GM18498 (cell line): Measurements from ENCODE around the gene MCM9.

Source experiments
- ATAC-seq: cut with Tn5 transposase; IDR thresholded peaks from one replicate; pipeline ENCODE4 v1.9.1; 2021; ENCODE audit warnings: mild to moderate bottlenecking, moderate library complexity; ENCODE audit not compliant: unreplicated experiment

MCM9 gene

DNA sequence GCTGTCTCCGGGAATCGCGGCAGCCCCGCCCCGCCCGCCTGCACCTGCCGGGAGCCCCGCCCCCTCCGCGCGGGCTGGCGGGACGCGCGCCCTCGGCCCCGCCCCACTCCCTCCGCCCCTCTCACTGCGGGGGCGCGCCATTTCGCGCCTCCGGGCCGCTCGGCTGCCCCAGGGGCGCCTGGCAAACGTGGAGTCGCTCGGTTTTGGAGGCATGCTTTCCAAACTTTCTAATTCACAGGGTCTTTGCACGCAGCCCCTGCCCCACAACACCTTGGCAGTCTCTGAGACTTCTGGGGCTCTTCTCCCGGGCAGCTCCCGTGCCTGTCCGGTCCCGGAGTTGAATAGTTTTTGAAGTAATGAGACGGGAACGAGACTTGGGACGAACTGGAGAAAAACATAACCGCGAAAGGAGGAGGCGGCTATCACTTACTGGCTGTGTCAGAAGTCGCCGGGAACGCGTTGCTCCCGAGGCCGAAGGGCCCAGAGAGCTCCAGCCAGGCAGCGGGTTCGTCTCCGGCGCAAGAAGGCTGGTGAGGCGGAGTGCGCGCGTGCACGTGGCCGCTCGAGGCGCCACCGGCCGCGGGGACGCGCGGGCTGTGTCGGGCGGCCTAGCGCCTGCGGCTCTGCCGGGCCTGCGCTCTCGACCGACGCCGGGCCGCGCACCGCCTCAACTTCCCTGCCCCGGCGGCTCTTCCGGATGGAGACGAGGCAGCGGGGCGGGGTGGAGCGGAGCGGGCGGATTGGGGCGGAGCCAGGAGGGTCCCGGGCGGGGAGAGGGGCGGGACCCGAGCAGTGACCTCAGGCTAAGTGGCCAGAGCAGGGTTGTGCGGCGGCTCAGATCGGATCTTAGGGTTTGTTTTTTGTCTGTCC is at the start of gene MCM9:
TSS of gene MCM9 (minus strand) at position 699 of the 870 bp plus-strand sequence. CDS start 3,436 bp downstream, outside the sequence.
- peak; percentile 97 for ATAC-seq

DNA sequence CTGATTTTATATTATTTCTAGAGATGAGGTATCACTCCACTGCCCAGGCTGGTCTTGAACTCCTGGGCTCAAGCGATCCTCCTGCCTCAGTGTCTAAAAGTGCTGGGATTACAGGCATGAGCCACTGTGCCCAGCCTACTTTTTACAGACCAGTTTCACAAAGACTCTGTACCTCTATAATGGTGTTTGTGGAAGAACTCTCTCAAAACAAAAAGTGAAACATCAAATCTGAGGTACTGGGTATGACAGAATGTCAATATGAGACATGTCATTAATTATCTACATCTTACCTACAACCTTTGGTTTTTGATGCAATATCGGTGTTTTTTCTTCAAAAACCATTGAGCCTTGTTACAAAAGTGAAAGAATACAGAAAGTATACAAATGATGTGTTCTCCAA is 49.4 kb upstream of the MCM9 start:
- no peak for ATAC-seq

DNA sequence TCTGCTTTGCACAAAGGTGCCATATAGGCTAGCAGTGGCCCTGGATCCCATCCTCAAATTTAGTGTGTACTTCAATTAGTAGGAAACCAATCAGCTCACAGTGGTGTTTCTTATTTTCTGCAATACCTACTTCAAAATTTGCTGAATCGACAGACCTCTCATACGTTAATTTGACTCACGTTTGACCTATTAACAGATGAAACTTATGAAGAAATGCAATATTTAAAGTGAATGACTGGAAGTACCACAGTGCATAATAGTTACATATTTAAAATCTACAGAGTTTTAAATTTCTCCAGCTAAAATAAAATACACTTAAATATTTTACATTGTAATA is 47.6 kb upstream of the MCM9 start:
- ATAC-seq = no peak

DNA sequence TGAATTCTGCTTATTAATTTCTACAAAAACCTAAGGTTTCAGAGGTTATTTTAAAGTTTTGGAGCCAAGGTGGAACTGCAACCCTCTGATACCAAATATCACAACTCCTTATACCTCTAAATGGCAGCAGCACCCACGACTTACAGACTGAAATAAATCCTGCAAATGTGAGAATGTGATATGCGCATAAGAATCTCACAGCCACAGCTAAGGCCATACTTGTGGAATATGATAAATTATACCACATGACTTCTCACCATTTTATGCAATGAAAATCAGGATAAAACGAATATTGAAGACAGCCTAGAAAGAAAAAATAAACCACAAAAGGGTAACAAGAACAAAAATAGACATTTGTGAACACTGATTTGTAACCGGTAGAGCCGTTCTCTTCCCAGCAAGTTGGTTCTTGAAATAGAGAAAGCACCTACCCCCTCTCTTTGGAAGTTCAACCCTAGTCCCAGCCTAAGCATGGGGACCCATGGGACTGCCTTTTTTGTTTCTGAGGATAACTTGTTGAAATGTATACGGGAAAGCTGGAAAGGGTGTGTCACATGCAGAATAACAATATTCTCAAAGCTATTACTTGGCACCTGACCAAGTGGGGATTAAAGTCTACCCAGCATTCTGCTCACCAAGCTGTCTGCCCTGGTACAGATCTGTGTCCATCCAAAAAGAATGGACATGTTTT is 47.1 kb upstream of the MCM9 start:
- ATAC-seq = no peak

DNA sequence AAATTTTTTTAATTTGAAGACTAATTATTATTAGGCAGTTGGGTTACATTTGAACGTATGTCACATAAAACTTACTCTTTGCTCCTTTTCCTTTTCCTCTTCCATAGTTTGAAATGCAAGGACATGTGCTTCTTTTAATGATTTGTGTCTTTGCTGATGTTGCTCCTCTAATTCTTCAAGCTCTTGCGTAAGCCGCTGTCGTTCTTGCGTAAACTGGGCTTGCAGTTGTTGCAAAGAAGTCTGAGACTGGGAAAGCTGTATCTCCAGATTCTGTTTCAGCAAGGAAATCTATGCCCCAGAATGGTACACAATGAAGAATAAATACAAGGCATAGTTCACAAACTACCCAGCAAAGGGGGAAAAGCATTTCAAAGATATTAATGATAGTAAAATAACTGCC is 45.1 kb upstream of the MCM9 start:
- ATAC-seq = no peak

DNA sequence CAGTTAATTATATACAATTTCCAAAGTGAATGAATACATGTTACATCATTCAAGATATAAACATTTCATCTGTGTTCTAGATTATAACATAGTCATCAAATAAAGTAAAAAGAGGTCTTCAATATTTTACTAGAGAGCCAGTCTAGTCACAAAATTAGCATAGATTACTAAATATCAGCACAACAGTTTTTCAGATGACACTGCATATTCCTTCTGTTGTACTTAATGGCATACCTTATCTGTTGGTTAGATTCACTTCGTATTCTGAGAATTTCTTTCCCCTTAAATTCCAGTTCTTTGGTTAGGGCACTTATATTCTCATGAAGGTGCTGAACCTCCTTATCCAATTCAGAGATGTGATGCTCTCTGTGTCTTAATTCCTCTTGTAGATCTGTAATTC is 39.8 kb upstream of the MCM9 start:
- ATAC-seq = no peak

DNA sequence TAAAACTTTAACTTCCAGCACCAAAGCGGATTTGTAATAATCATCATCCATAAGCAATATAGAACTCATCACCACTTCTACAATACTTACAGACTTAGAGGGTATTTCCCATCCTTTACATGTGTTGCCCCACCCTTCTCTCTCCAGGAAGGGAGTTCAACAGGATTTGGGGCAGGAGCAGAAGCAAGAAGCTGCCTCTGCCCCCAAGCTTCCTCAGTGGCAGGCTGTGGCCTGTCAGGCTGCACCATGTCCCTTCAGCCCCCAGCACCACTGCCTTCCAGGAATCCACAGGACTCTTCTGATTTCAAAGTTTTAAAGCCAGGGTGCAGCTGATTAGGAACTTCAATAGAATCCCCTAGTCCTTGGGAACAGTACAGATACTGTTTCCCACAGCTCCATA is 36.7 kb upstream of the MCM9 start:
- no peak for ATAC-seq

DNA sequence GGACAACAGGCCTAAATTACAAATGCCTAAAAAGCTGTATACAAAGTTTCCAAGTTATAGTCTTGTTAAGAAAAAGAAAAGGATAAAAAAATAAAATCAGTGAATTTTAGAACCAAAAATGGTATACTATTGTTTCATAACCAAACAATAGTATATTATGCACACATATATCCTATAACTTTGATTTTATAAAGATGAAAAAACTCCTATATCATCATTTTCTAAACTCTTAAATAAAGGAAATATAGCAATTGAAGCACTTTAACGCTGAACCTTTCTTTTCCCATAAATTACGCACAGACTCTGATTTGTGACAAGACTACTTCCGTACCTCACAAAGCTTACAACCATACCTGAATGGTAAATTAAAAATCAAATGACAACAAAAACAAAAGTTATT is 35.9 kb upstream of the MCM9 start:
- ATAC-seq = no peak

DNA sequence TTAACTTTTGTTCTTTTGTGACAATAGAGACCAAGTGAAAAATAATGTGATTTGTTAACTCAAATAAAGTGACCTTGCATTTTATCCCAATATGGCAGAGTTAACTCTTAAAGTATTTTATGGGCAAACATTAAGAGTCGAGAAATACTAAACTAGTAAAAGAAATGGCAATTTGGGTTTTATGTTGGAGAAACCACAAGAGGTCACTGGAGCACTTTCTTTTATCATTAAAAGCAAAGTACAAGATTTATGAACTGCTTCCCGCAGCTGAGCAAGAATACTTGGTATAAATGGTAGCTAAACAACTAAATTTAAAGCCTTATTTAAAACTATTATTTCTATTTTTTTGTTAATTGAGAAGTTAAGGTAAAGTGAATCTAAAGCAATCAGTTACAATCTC is 33.5 kb upstream of the MCM9 start:
- ATAC-seq = no peak

DNA sequence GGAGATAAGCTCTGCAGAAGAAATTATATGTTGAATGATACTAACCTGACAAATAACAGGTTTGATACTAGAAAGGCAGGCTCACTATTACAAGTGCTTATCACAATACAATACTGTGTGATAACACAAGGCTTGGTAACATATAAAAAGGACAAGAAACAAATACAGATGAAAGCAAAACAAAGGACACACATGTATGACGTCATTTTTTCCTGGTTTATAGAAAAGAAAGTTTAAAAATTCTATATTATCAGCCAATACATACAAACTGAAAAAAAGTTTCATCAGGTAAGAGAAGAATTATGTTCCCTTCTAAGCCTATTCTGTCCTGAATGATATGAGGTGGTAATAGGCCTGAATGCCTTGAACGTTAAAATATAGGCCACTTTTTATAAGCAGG is 32.3 kb upstream of the MCM9 start:
- no peak for ATAC-seq

DNA sequence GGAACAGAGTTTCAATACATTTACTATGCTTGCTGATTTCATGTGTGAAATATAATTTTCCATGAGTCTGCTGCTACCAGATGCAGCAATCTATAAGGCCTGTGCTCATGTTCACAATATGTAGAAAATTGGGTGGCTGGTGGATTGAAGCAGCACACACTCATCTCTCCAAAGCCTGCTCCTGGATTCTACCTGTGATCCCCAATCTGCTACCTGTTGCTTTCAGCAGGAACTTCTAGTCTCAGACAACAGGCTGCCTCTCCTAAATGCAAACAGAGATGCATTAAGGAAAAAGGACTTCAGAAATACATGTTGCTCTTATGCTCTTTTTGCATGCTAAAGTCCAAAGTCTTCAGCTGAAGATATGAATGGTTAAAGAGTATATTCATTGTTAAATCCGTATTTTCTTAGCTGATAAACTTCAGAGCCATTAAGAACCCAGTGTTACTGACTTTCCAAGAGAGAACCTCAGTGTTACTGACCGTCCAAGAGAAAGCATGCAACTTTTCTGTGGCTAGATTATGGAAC is 30.9 kb upstream of the MCM9 start:
- ATAC-seq = no peak

DNA sequence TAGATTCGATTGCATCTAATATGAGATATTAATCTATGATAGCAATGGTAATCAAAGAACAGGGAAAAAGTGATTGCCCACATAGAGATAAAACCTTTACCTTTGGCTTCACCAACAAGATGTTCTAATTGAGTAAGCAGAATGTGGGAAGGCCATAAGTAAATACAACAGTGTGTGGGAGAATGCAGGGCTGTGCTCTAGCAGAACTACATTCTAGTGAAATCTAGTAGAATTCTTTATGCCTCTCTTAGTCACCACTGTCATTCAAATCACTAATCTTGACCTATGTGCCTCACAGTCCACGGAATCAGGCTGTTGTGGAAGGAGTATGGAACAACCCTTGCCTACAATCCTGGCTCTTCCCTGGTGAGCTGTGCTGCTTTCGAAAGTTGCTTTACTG is 30.4 kb upstream of the MCM9 start:
- no peak for ATAC-seq

DNA sequence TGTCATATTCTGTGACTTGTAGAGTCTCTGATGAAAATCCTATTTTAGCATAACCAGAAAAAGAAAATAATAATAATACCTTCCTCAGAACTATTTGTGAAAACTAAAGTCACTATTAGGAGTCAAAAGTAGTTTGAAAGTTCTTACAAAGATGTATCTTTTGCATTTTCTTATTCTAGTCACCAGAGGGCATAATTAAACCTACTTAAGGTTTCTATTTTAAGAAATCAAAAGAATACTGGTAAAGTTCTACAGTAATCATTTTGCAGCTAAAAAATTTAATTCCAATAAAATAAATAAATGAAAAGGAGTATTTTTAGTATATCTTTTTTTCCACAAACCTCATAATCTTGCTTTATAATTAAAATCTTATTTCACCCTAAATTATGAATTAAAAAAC is 28.0 kb upstream of the MCM9 start:
- no peak for ATAC-seq

DNA sequence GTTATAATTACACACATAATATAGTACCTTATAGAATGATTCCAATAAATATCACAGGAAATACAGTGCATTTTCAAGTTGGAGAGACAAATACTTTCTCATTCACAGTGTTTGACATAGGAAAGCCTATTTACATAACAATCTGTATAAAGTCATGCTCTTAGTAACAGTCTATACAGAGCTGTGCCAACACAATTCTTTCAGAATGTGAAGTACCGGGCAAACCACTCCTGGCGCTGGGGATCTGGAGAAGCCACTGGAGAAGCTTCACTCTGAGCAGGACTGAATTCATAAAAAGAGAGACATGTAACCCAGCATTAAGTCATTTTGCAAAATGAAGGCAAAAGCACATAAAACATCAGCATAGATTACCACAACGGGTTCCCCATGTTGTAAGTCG is 24.9 kb upstream of the MCM9 start:
- no peak for ATAC-seq

DNA sequence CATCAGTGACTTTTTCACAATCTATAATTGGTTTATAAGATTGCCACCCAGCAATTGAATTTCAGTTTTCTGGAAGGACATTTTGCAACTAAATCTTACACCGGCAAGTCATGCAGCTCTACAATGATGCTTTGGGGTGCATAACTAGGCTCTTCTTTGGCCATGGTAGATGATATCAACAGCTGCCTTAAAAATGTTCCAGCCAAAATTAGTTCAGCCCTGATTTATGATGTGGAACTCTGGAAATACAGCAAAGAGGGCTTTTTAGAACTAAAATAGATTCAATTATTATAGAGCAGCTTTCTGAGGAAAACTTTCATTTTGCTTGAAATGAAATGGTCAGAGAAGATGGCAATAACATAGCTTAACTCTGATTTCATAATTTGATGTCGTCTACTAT is 18.4 kb upstream of the MCM9 start:
- ATAC-seq = no peak

DNA sequence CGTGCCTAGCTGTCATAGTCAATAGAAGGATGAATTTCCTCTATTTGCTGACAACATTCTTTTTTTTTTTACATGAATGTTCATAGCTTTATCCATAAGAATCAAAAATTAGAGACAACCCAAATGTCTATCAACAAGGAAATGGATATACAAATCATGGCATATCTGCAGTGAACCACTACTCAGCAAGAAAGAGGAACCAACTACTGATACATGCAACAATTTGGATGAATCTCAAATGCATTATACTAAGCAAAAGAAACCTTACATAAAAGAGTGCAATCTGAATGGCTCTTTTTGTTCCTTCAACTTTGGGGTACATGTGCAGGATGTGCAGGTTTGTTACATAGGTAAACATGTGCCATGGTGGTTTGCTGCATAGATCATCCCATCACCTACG is 17.7 kb upstream of the MCM9 start:
- no peak for ATAC-seq

DNA sequence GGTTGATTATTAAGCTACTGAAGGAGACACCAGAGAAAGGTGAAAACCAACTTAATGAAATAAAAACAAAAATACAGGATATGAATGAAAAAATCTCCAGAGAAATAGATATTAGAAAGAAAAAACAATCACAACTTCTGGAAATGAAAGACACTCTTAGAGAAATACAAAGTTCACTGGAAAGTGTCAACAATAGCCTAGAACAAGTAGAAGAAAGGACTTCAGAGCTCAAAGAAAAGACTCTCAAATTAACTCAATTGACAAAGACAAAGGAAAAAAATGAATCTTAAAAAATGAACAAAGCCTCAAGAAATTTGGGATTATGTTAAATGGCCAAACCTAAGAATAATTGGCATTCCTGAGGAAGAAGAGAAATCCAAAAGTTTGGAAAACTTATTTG is 10.3 kb upstream of the MCM9 start:
- no peak for ATAC-seq

DNA sequence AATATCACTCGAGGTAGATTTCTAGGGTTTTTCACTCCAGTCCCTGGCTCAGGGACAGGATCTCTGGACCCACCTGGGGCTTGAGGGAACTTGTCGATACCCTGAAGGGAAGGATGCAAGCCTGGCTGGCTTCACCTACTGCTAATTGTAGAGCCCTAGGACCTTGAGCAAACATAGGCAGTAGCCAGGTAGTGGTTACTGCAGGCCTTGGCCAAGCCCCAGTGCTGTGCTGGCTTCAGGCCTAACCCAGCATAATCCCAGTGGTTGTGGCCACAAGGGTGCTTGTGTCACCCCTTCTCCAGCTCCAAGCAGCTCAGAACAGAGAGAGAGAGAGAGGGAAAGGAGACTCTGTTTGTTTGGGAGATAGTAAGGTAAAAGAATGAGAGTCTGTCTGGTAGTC is 5.8 kb upstream of the MCM9 start:
- ATAC-seq = no peak

DNA sequence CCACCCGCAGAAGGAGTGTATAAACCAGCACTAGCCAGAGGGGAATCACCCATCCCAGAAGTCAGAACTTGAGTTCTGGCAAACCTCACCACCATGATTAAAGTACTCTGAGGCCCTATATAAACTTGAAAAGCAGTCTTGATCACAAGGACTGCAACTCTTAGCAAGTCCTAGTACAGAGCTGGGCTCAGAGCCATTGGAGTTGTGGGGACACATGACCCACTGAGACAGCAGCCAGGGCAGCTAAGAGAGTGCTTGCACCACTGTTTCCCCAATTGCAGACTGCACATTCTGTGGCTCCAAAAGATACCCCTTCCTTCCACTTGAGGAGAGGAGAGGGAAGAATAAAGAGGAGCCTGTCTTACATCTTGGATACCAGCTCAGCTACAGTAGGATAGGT is 4.7 kb upstream of the MCM9 start:
- ATAC-seq = no peak

DNA sequence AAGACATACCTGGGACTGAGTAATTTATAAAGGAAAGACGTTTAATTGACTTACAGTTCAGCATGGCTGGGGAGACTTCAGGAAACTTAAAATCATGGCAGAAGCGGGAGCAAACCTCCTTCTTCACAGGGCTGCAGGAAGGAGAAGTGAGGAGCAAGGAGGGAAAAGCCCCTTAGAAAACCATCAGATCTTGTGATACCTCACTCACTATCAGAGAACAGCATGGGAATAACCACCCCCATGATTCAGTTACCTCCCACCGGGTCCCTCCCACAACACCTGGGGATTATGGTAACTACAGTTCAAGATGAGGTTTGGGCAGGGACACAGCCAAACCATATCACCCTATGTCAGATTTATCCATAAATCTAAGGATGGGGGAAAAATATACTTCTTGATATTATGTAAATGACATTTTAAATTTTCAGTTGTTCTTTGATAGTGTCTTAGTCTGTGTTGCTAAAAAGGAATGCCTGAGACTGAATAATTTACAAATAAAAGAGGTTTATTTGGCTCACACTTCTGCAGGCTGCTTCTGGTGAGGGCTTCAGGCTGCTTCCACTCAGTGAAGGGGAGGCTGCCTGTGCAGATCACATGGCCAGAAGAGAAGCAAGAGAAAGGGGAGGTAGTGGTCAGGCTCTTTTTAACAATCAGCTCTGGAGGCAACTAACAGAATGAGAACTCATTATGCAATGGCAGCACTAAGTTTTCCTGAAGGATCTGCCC is 1.2 kb upstream of the MCM9 start:
- ATAC-seq = no peak

DNA sequence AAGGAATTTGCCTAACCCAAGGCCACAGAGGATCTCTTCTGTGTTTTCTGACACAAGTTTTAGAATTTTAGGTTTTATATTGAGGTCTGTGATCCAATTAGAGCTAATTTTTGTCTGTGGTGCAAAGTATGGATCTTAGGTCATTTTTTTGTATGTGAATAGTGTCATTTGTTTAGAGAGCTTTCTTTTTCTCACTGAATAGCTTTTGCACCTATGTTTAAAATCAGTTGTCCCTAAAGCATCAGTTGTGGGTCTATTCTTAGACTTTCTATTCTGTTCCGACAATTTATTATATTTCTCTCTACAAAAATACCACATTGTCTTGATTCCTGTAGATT is 341 bp upstream of the MCM9 start:
- ATAC-seq = peak; percentile 6
